Upper lobe of right lung (tissue), 1 donor: ENCODE results near the gene TTC32. TPM values are rescaled to one million over a fixed set of nuclear protein-coding genes. Genes with fewer than 3 reads are reported as not detected.

Experiments
- ATAC-seq: fragments of 200-7000 bp; cut with Tn5 transposase; one replicate; pipeline ENCODE4 v1.9.1; 2020; ENCODE audit warnings: mild to moderate bottlenecking, moderate library complexity
- DNase-seq: peaks from one replicate; pipeline ENCODE4 v3.0.0-alpha.2; 2020
- H3K27ac ChIP-seq: fragments of 200-600 bp; one replicate; pipeline ENCODE4 v1.8.0; 2022
- H3K27me3 ChIP-seq: fragments of 200-600 bp; one replicate; pipeline ENCODE4 v1.8.0; 2022; ENCODE audit warnings: mild to moderate bottlenecking
- H3K36me3 ChIP-seq: fragments of 200-600 bp; one replicate; pipeline ENCODE4 v1.8.0; 2022
- H3K4me1 ChIP-seq: fragments of 200-600 bp; one replicate; pipeline ENCODE4 v1.8.0; 2022
- H3K4me3 ChIP-seq: fragments of 200-600 bp; one replicate; pipeline ENCODE4 v1.8.0; 2022; ENCODE audit warnings: mild to moderate bottlenecking
- H3K9me3 ChIP-seq: fragments of 200-600 bp; one replicate; pipeline ENCODE4 v1.8.0; 2022
- intact Hi-C: fragments of 100-400 bp; cut with DNase I; formaldehyde crosslinking; loops from one replicate; pipeline ENCODE4 v1.11.0; 2022
- total RNA-seq: library from RNA; stranded (reverse); fragmentation: NEBNext Ultra II Directional; extraction: Animal tissue kit (Norgen Biotek cat#: 25700); gene quantifications from one replicate; pipeline ENCODE4 v1.2.1, GENCODE V29; 2021
- TF ChIP-seq, protein P1 (sequence below): fragments of 200-600 bp; IDR thresholded peaks from one replicate; pipeline ENCODE4 v1.8.0; 2022; ENCODE audit warnings: antibody characterized with exemption
- donor health status: DM: no; HTN: yes; CAD: no; lungs with severe emphysema.

The TTC32 gene
- total RNA-seq, 1 donor from 2014 or later, result 12.4 TPM

DNA sequence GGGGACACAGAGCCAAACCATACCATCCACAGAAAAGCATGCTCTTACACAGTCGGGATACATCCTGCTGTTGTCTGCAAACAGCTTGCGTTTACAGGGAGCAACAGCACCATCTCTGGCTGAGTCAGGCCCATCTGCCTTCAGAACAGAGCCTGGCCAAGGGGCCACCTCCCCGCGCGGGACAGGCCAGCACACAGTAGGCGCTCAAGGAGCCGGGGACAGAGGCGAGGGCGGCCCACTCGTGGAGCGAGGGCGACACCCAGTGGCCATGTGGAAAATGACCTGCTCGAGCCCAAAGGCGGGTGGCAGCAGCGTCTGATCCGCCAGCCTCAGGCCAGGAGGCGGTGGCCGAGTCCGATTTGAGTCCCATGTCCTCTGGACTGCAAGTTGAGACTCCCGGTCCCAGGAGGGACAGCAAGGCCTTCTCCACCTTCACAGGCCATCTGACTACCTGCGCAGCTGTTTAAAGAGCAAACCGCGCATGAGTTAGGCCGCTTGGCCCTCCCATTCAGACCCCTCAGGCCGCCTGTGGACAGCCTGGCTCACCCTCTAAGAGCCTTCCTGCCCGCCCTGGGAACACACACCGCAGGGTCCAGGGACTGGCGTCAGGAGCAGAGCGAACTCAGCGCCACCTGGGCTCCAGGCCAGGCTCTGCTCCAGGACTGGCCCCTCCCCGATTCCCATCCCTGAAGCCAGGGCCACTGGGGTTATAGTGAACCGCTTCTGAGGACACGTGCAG, 38.3 kb downstream of the TTC32 start:
- ATAC-seq, result peak; percentile 91
- no peaks in the 10 kb centered on the region for H3K9me3 ChIP-seq
- H3K4me3 ChIP-seq, result no peak overlapping the region

DNA sequence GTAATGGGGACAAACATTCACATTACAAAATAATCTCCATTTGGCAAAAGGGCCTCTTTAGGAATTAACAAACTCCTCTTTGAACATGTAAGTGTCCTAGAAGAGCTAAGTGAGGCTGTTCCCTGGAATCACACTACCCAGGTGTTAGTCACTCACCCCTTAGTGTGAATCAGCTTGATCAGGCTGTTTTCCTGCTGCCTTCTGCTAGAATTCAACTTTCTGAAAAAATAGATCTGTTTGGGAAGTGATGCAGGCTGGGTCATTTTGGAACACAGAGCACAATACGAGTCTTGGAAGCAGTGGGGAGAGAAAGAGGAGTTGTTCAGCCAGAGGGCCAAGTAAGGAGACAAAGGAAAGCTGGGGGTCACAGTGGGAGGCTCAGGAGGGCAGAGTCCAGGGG, 40.0 kb downstream of the TTC32 start:
- intact Hi-C loops, result loop anchor here (10.0 kb wide), 2 partner anchors 507 to 1347 kb away; partner anchors contain the start of gene OSR1
- DNase-seq (no peak), ATAC-seq (no peak)
- no peaks in the 10 kb centered on the region for H3K4me1 ChIP-seq
- TF ChIP-seq, protein P1, sequence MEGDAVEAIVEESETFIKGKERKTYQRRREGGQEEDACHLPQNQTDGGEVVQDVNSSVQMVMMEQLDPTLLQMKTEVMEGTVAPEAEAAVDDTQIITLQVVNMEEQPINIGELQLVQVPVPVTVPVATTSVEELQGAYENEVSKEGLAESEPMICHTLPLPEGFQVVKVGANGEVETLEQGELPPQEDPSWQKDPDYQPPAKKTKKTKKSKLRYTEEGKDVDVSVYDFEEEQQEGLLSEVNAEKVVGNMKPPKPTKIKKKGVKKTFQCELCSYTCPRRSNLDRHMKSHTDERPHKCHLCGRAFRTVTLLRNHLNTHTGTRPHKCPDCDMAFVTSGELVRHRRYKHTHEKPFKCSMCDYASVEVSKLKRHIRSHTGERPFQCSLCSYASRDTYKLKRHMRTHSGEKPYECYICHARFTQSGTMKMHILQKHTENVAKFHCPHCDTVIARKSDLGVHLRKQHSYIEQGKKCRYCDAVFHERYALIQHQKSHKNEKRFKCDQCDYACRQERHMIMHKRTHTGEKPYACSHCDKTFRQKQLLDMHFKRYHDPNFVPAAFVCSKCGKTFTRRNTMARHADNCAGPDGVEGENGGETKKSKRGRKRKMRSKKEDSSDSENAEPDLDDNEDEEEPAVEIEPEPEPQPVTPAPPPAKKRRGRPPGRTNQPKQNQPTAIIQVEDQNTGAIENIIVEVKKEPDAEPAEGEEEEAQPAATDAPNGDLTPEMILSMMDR, result no peak
- no peak overlapping the region for H3K27ac ChIP-seq
- H3K36me3 ChIP-seq, result no peaks in the 10 kb centered on the region
- H3K9me3 ChIP-seq, result no peaks in the 10 kb centered on the region
- H3K27me3 ChIP-seq, result no peaks in the 10 kb centered on the region
- H3K4me3 ChIP-seq, result no peak overlapping the region

More for the DNA sequence above, 38.3 kb downstream of the TTC32 start:
- intact Hi-C loops, result loop anchor here (10.0 kb wide), 2 partner anchors 509 to 1349 kb away; partner anchors contain the start of gene OSR1
- Histone ChIP-seq H3K27ac (no peak overlapping the region), H3K4me1 (no peaks in the 10 kb centered on the region), H3K36me3 (no peaks in the 10 kb centered on the region), H3K27me3 (no peaks in the 10 kb centered on the region)
- peak; percentile 85 for DNase-seq
- TF ChIP-seq, protein P1, result peak; percentile 97

DNA sequence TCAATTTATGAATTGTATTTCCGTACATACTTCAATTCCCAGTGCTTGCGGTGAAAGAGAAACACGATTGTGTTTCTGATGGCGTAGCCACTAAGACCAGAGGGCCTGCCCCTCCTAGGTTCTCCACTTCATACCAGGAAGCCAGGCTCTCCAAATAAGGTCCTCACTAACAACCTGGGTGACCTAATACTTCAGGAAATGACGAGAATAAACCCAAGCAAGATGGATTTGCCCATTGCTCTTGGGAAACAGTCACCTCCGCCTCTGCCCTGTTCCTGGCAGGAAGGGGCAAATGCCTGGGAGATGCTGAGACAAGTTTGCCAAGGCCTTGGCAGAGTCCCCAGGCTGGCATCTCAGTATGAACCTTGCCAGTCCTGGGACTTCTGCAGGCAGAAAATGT, 41.8 kb downstream of the TTC32 start:
- Histone ChIP-seq H3K9me3 (no peaks in the 10 kb centered on the region), H3K36me3 (no peaks in the 10 kb centered on the region), H3K4me1 (no peaks in the 10 kb centered on the region), H3K27ac (no peak overlapping the region), H3K4me3 (no peak overlapping the region), H3K27me3 (no peaks in the 10 kb centered on the region)
- intact Hi-C loops, result loop anchor here (10.0 kb wide), 2 partner anchors 505 to 1345 kb away; partner anchors contain the start of gene OSR1
- ATAC-seq (no peak), DNase-seq (no peak)
- TF ChIP-seq, protein P1, result no peak

DNA sequence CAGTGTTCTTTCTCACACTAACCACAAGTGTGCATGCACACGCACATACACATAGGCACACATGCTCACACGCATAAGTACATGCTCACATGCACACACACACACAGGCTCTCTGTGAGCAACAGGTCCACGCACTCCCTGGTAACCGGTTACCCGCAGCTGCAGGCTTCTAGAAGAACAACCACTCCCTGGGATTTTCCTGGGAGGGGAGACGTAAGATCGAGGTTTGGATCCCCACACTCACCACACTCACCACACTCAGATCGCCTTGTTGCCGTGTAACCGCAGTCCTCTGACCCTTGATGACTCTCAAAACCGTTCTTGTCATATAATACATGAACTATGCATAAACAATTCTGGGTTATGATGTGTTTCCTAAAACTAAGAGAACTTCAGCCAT, 42.2 kb downstream of the TTC32 start:
- ATAC-seq (no peak), DNase-seq (no peak)
- H3K9me3 ChIP-seq, result no peaks in the 10 kb centered on the region
- H3K4me3 ChIP-seq, result no peak overlapping the region
- TF ChIP-seq, protein P1, result no peak
- no peaks in the 10 kb centered on the region for H3K4me1 ChIP-seq
- no peak overlapping the region for H3K27ac ChIP-seq
- H3K27me3 ChIP-seq, result no peaks in the 10 kb centered on the region
- intact Hi-C loops, result no loop called here
- no peaks in the 10 kb centered on the region for H3K36me3 ChIP-seq

DNA sequence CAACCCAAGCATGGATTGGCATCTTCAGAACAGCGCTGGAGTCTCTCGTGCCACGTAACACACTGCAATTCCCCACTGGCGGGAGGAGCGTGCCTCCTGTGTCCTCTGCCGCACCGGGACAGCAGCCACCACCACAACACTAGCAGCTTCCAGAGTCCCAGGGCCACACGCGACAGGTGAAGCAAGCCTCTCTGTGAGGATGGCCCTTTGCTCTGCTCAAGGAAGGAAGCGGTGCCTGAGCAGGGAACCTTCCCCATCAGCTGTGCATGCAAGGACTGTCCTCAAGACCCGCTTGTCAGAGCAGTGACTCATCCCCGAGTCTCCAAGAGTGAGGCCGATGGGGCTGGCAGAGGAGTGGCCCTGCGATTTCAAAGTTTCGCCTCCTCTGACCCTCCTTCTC, 44.0 kb downstream of the TTC32 start:
- Histone ChIP-seq H3K4me1 (no peaks in the 10 kb centered on the region), H3K27me3 (no peaks in the 10 kb centered on the region), H3K36me3 (no peaks in the 10 kb centered on the region), H3K4me3 (no peak overlapping the region), H3K9me3 (no peaks in the 10 kb centered on the region), H3K27ac (no peak overlapping the region)
- TF ChIP-seq, protein P1, result no peak
- ATAC-seq, result no peak
- intact Hi-C loops, result no loop called here
- no peak for DNase-seq
